HG03060 (cell line): ENCODE data around the gene NEDD8.

Source experiments
- ATAC-seq: cut with Tn5 transposase; IDR thresholded peaks from one replicate; pipeline ENCODE4 v1.9.1; 2021; ENCODE audit warnings: low read depth, moderate number of reproducible peaks; ENCODE audit not compliant: unreplicated experiment

Gene NEDD8

DNA sequence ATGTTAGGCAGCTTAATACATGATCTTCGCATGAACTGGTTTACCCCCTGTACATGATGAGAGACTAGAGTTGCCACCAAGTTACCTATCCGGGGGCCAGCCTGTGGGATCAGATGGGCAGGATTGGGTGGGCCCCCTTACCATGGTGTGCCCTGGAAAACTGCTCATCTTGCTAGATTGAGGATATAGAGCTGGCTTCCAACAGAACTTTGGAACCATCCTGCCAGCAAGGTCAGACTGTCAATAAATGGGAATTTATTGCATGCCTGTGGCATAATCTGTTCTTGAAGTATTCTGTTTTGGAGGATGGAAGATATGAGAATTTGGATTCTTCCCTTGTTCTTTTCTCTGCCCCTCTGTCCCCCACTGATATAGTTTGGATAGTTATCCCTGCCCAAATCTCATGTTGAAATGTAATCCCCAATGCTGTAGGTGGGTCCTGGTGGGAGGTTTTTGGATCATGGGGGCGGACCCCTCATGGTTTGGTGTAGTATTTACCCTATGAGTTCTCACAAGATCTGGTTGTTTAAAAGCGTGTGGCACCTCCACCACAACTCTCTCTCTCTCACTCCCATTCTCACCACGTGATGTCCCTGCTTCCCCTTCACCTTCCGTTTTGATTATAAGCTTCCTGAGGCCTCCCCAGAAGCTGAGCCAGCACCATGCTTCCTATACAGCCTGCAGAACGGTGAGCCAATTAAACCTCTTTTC, 33.2 kb downstream of the NEDD8 start:
- ATAC-seq, result no peak

DNA sequence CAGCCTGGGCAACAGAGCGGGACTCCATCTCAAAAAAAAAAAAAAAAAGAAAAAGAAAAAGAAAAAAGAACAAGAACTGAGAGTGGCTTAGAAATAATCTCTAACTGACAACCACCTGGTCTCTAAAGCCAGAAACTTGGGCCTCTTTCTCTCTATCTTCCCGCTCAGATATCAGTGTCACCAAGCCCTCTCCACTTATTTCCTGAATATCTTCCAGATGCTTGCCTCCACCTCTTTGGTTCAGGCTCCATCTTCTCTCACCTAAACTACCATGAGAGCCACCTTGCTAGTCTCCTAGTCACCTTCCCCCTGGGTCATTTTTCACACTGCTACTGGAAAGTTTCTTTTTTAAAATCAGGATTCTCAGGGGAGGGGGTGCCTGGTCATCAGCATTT, 35.1 kb downstream of the NEDD8 start:
- ATAC-seq, result no peak

DNA sequence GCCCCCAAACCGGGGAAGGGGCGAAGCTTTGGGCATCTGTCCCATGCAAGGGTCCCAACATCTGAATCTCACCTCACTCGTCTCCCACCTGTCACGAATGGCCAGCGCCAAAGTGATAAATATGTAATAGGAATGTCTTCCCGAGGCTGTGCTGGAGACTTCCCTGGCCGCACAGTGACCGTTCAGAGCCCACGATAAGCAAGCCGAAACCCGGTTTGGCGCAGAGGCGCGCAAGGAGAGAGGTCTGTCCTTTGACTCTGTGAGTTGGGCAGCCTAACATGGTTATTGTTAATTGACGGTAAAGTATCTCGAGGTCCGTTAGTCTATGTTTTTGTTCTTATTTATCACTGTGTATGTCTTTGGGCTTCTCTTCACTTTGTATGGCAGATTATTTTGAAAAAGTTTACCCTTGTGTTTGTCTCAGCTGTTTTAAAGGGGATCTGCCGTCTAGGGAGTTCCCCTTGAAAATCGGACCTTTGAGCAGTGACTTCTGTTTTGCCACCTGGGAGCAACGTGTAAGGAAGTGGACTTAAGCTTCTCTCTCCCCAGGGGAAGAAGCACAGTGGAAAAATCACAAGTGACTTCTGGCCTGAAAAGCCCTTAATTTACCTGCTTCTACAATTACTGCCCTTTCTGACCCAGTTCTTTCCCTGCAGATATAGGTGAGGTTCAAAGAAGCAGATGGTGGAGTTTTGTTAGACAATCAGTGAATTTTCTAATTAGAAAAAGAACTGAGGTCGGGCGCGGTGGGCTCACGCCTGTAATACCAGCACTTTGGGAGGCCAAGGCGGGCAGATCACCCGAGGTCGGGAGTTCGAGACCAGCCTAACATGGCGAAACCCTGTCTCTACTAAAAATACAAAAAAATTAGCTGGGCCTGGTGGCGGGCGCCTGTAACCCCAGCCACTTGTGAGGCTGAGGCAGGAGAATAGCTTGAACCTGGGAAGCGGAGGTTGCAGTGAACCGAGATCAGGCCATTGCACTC, 35.8 kb downstream of the NEDD8 start:
- no peak for ATAC-seq

DNA sequence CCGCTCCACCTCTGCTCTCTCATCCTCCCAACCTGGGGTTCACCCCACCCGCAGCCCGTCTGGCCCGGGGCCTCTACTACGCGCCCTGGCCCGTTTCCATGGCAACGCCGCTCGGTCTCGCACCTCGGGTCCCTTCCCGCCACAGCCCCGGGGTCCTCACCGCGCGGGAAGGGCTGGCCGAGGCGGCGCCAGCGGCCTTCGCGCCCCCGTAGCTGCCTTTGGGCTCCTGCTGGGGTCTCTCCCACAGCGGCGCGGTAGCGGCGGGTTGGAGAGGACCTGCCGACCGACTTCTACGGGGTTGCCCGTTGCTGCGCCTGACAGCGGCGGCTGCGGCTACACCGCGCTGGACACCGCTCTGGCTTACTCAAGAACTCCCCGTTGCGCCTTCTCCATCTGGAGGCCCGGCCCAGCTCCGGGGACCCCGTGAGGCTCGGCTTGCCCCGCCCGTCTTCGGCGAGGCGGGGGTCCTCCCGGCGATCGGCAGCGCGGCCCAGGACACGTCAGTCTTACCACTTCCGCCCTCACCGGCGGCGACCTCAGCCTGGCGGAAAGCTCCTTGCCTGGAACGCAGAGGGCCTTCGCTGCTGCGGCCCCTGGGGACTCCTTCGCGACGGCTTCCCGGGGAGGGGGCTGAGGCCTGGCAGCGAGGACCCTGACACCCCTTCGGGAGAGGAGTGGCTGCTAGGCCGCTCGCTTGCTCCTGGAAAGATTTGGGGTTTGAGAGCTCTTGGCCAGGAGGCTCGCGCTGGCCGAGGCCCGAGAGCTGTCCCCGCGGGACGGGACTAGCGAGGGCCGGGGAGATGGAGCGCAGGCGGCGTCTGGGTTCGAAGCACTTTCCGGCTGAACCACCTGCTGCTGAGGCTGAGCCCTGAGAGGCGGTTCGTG, 36.7 kb downstream of the NEDD8 start, which contains the start of gene TM9SF1:
Gene TM9SF1 (minus strand): TSS at position 256 of the 885 bp plus-strand sequence. CDS start 422 bp downstream, outside the sequence.
- peak; percentile 51 for ATAC-seq

DNA sequence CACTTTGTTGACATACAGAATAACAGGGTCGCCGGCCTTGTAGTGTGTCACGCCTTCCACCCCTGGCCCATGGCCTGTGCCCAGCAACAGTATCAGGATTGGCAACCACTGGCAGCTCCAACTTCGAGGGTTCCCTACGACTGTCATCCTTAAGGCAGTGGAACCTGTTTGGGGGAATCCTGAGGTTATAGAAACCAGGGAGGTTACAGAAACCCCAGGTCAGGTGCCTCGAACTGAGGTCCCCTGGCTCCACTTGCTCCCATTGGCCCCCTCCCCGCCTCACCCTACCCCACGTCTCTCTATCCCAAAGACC, 37.3 kb downstream of the NEDD8 start:
- ATAC-seq, result no peak

DNA sequence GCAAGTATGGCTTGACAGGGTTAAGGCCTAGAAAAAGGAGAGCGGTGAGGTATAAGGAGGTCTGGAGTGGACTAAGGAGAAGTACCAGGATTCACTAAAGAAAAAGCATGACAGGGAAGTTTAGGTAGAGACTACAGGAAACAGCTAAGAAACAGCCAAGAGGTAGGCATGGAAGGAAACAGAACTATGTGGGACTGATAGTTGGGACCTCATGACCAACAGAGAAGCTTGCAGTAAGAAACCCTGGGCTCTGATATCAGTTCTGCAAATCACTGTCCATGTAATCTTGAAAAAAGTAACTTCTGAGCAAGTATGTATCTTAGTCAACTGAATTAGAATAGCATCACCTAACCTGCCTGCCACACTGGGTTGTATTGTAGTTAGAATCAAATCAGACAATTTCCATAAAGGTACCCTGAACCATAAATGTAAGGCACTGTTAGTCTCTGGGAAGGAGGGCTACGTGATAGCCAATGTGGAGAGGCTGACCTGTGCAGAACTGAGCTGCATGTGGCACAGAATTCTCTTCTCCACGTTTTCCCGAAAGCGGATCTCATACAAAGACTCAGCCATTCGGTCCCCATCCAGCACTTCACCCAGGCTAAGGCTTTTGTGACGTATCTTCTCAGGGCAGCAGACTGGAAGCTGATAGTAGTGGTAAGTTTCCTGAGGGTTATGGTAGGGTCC, 37.8 kb downstream of the NEDD8 start:
- no peak for ATAC-seq

DNA sequence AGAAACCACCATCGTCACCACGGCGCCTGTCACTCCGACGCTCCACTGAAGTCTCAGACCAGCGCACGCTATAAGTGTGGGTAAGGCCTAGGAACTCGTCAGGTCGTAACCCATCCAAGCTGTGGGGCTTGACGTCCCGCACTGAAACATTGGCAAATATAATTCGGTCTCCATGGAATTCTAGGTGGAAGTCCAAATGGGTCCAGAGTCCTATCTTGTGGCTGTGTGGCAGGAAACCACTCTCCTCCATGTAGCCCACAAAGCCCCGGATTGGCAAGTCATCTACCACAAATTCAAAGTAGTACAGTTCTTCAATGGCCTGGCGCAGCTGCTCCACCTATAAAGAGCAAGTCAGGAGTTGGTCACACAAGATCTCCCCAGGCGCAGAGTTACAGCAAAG, 39.2 kb downstream of the NEDD8 start:
- ATAC-seq, result no peak

DNA sequence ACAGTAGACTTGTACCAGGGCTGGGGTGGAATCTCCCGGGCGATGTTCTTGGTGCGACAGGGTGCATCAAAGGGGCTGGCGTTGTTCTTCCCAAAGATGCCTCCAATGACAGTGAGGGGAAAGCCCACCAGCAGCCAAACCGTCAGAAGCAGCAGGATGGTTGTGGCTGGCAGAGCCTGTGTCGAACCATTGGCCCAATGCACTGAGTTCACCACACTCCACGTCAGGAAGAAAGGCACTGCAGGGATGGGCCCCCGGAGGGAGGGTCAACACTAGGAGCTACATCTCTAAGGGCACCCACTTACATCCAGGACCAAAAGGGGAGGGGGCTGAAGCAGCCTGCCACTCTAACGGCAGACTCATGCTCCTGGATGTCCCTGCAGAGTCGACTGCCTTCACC, 41.8 kb downstream of the NEDD8 start:
- no peak for ATAC-seq

DNA sequence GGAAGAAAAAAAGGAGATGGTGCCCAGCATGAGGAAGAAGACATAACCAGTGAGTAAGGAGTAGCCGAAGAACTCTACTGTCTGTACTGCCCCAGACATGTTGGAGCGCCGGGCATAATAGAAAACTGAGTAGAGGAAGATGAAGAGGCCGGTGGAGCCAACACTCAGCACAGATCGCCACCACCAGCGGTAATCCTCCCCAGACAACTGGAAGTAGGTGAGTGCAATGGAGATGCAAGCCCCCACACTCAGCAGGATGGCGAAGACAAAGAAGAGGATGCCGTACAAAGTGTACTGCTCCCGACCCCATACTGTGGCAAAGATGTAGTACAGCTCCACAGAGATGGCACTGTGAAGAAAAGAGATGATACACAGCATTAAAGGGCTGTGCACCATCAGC, 42.7 kb downstream of the NEDD8 start:
- ATAC-seq, result no peak

DNA sequence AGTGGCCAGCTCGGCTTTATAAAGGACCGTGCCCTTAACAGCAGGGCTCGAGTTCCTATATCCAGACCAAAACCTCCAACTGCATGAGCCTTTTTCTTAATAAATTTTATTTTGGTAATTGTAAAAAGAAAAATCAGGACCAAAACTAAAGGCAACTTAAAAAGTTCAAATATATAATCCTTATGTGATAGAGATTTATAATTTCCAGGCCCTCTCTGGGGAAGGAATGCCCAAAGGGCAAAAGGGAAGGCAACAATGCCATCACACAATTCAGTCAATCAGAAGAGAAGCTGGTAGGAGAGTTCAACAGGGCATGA, 43.1 kb downstream of the NEDD8 start:
- ATAC-seq, result no peak

DNA sequence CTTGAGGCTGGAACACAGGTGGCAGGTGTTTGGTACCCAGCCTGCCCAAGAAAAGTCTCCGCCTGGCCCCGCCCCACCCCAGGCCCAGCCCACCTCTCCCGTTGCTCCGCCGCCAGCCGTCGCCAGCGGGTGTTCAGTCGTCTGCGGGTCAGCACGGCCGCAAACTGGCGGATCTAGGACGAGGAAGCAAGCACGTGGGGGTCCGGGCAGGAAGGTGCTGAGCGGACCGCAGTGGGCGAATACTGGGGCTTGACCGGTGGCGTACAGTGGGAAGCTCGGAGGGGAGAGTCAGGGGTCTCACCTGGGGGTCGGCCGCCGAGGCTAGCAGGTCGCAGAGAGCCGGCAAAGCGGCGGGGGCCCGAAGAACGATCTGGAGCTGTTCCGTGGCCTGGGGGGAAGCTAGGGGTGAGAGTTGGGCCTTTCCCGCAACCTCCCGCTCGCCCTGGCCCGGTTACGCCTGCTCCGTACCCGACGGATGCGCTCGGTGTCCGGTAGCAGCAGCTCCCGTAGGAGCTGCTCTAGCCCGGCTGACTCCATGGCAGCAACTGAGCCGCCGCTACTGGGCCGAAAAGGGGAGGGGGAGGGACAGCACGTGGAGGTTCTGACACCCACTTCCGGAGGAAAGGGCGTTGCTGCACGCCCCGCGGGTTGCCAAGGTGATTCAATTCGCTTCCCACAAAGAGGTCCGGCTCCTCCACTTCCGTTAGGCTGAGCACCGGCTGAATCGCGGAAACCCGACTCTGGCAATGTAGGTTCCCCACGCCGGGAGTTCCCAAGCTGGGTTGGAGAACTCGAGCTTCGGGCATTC, 43.7 kb downstream of the NEDD8 start, which contains the start of gene IPO4:
Gene IPO4 (minus strand): TSS at position 566 of the 808 bp plus-strand sequence. CDS start 29 bp downstream, at position 537.
- ATAC-seq, result peak; percentile 63

DNA sequence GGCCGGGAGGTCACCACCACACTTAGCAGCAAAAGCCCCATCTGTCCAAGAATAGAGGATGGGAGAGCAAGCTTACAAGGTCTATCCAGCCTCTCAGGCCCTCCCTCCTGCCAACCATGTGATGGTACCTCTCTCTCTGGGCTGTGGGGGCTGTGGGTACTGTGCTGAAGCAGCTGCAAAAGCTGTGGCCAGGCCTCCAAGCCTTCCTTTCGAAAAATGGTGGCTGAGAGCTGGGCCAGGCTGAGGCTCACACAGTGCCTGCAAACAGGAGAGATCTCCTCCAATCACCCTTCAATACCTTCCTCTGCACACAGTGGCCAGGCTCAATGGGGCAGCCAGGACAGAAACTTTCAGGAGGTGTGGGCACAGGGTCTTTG, 44.6 kb downstream of the NEDD8 start:
- no peak for ATAC-seq

DNA sequence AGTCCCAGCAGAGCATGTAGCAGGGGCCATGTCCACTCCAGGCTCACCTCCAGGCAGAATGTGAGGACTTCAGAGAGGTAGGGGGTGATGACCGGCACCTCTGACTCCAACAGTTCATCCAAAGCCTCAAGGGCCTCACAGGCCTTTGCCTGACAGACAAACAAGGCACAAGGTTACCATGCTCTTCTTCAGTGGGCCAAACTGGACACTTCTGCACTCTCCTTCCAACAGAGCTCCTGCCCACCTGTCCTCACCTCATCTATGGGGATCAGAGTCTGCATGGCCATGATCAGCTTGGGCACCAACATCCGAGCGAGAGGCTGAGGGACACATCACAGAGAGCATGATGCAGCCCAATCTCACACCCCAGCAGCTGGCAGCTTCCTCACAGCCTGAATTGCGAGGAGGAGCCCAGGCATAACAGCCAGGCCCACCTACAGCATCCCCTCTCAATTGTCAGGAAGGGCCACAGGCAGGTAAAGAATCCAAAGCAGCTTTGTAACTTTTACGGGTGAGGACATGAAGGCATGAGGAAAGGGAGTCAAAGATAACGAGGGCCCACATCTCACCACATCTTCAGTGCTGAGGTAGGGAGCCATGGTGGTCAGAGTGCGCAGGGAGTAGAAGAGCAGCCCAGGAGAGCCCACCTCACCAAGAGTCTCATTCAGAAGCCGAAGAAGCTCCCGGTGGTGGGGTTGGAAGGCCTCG, 45.2 kb downstream of the NEDD8 start:
- no peak for ATAC-seq

DNA sequence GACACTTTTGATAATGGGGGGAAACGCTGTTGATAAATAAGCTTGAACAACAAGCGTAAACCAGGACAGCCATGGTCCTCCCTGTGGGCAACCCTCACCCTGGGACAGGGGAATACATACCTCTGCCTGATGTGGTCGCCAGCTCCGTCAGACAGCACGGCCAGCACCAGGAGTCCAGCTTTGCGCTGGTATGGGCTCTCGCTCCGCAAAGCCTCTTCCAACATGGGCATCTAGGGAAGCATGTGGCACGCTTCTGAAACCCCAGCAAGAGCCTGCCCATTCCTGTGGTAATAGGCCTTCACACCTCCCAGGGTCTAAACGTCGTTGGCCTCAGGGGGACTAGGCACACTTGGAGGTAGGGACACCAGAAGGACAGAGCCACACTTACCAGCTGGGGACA, 46.4 kb downstream of the NEDD8 start:
- no peak for ATAC-seq

DNA sequence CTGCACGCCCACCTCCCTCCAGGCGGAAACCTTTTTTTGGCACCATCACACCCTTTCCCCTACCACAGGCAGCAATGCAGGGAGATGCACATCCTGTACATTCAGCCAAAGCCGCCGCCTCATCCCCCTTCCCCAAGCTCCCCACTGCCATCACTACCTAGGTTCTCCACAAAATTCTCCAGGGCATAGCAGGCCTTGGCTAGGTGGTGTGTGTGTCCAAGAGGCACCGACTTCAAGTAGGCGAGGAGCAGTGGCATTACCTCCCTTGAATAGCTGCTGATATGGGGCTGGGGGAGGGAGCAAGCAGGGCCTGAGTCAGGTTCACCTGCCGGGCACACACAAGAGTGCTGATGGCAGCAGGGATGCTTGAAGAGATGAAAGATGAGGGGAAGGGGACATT, 47.1 kb downstream of the NEDD8 start:
- ATAC-seq, result no peak

DNA sequence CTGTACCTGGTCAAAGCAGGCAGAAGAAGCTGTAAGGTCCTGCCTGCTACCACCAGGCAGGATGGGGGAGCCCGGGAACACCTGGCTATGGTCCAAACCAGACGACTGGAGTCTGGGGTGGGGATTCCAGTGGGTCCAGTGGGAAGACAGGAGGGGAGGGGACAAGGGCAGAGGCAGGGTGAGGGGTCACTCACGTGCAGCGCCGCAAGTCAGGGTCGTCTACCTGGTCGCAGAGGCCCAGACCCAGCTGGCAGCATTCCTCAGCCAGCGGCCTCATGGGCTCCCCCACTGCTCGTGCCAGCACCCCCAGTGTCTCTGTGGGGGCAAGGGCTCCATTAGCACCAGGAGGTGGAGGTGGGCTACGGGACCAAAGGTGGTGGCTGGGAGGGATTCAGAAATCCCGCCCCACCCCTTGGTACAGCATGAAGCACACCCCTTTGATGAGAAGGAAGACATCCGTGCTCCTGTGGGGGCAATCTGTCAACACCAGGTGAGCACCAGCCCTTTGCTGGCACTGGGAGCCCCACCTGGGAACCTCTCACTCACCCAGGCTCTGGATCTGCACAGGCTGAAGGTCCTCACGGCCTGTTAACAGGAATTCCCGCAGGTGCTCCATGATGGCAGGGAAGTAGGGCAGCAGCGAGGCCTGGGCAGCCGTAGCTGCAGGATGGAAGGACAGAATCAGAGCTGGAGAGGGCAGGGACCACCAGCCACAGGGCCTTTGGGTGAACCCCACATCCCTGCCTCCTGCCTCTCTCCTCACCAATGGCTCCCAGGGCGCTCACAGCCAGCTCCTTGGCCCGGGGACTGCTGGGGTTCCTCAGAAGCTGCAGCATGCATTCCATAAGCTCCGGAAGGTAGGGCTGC, 47.8 kb downstream of the NEDD8 start:
- no peak for ATAC-seq

DNA sequence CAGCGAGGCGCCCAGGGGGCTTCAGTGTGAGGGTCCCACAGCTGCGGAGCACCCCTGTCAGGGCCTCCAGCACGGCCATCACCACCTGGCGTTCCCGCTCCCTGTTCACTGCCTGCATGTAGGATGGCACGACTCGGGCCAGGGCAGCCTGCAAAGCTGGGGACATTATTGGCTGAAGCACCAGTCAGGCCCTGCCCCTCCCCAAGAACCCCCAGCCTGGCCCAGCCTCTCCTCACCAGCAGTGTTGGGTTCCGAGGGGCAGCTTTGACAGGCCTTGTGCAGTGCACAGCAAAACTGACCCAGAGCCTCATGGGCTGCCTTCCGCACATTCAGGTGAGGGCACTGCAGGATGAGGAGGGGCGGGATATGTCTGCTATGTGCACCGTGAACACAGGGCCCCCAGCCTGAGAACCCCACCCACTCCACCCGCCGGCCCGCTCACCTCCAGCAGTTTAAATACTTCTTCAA, 49.1 kb downstream of the NEDD8 start:
- no peak for ATAC-seq
